Activated T-helper 9 cell treated with anti-CD3 and anti-CD28 coated beads, Interleukin-2, amount 50 U/mL, for 16 hours (primary cell): ENCODE results near the gene RNF20.
"Not testable (repeated sequence)": the region's sequence is repeated elsewhere in the genome, so short reads cannot be mapped to it uniquely, and the experiment has no call there.

ENCODE experiments used
- DNase-seq: peaks from one replicate; pipeline ENCODE4 v3.0.0-alpha.2; 2020; ENCODE audit warnings: low read depth

The RNF20 gene

DNA sequence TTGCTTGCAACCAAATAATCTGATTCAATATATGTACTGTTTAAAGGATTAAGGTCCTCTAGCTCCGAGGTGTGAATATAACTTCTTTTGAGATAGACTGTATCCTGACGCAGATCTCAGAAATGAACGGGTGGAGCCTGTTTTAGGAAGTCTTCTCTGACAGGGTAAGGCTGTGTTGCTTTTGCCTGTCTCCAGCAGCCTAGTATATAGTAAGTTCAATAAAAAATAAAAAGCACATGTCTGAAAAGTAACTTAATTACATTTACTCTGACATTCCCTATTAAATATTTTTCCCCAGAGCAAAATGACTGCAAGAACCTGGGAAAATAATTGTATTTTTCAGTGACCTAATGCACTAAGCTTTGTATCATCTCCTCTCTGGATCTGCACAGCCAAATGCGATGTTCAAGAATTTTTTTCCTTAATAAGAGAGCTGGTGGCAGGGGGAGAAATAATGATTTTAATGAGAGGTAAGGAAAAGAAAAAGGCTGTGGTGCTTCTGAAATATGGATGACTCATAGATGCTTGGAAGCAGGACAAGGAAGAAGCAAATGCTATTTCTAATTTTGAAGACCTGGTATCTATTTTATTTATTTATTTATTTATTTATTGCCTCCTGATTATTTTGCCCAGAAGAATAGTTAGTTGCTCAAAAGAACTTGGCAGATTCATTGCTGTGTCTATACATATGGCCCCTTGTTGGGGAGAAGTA is 53.8 kb downstream of the RNF20 start:
- no peak for DNase-seq

DNA sequence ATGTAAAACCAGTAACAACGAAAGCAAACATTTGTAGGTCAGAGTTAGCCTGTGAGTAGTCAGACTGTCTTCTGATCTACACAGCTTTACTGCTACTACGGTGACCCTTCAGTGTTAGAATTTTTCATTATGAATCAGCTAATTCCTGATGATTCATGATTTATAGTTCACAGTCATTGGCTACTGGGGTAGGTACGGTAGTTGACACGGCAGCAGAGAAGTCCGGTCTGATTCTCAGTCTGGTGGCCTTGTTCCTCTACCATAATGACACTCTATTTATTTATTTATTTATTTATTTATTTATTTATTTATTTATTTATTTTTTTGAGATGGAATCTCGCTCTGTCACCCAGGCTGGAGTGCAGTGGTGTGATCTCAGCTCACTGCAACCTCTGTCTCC is 56.4 kb downstream of the RNF20 start:
- DNase-seq: not testable (repeated sequence)

DNA sequence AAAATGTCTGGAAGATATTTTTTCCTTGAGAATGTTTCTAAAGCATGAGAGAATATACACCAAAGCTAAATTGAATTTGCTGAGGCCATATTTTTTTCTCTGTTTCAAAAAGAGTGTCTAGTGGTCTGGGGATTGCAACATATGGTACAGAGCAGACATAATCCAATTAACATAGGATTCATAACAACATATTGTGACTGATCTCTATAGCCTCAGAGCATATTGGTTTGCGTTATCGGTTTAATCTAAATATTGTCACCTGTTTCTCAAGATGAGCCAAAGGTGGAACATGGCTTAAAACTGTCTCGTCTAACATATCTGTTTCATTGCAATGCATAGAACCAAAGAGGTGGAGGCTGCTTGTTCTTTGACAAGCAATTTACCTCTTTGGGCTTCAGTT is 57.2 kb downstream of the RNF20 start:
- DNase-seq: no peak

DNA sequence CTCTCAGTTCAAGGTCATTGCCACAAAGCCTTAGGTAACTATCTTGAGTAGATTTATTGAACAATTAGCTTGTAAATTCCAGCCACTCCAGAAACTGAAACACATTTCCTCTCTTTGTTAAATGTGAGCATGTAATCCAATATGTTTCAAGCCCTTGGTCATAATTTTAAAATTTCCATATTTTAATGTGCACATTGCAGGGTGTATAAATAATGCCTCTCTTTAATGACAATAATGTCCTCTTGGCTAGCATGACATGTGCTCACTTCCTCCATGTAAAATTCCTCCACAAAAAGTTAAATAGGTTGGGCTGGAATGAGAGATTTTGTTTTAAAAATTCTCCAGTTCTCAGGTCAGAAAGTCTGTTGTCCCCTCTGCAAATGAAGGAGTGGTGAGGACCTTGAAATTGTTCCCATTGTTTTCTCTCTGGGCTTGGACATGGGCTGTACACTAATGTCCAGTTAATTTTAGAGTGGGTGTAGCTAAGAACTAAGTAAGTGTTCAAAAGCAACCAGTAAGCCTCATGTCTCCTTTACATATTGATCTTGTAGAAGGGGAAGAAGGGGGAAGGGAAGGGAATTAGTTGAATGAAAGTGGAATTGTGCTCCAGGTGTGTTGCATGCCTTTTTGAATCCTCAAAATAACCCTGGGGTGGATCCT is 58.3 kb downstream of the RNF20 start:
- DNase-seq: no peak

DNA sequence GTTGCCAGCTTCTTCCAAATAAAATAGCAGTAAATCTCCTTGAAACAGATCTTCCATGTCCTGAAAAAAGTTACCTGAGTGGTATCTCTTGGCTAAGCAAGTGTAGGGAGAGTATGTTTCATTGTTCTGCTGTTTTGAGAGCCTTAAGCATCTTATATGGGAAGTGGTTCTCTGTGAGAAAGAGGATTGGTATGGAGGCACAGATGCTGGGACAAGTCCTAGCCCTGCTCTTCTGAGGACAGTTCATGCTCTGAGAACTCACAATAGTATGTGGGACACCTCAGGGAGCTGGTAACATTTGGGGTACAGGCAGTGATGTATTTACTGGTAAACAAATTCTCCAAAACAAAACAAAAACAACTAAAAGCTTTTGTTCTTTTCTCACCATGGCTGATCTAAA is 59.1 kb downstream of the RNF20 start:
- no peak for DNase-seq

DNA sequence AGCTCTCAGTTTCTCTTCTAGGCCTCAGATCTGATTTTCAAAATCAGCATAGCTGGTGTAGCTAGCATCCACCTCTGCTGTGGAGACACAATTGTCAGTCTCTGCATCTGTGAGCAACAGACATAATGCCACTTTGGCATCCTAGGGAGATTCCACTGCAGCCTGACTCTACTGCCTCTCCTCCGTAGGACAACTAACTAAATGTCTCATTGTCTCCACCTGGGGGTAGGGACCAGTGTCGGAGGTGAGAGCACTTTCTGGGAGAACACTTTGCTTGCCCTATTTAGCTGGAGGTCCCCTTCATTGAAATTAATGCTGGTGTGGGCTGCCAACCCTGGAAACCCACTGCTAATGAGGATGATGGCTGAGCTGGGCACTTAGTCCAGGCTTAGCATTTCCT is 59.7 kb downstream of the RNF20 start:
- DNase-seq: no peak

DNA sequence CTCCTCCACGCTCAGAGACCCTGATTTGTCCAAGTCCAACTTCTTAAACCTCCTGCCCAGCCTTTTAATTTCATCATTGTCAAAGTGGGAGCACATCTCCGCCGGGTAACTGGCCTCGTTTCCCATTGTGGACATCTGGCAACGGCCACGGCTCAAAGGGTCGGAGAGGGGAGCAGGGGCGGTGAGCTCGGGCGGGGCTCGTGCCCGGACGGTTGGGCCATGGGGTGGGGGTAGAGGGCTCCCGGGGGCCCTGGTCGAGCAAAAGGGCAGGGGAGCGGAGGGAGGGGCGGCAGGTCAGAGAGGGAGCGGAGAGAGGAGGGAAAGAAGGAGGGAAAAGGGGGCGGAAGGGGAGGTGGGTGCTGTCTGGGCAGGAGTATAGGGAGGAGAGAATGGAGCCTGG is 61.1 kb downstream of the RNF20 start, which contains the start of gene PPP3R2:
TSS of gene PPP3R2 (minus strand) at position 174 of the 400 bp plus-strand sequence. CDS start at position 126, 48 bp downstream.
- no peak for DNase-seq

DNA sequence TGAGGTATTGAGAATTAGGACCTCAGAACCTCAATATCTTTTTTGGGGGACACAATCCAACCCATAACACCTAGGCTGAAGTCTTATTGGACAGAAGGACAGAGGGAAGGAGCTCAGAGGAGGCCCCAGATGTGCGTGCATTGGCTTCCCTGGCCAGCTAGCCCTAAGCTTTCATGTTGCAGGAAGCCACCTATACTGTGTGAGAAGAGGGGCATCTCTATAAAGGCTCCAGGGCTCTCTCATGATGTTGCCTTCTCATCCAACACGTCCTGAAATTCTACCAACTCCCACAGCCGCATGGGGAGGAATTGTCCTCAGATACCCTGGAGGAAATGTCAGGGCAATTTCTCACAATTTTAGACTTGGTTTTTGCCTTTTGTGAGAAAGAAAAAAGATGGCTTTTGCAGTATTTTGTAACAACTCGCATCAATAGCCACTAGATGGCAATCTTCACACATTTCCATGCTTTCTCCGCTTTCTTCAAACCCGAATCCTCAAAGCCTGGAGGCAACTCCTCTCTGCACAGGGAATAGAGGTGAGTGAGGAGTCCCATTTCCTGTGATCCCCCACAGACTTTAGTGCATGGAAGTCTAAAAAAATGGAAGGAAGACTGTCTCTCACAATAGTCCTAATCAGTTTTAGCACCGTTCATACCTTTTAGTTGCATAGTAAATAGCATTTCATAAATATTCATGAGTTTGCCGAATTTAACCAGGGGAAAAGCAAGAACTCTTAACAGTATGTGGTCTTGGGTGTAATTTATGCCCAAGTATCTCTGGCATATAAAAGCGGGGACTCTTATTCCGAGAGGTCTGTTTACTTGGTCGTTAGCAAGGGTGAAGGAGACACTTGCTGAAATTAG is 68.5 kb downstream of the RNF20 start:
- DNase-seq: no peak

DNA sequence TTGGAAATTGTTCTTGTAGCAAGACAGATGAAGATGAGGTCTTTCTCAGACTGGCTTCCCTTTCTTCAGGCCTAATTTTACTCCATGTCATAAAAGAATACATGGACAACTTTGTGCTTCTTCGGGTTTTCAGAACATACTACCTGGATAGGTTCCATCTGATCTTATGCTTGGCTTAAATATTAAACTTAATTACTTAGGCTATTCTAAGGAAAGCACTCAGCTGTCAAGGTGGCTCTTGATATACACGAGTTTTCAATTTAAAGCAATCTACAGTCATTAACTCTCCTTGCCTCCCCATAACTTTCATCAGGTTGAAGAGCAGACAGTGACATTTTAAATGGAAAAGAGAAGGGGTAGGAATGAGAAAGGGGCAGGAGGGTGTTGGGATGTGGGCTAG is 70.6 kb downstream of the RNF20 start:
- DNase-seq: no peak

DNA sequence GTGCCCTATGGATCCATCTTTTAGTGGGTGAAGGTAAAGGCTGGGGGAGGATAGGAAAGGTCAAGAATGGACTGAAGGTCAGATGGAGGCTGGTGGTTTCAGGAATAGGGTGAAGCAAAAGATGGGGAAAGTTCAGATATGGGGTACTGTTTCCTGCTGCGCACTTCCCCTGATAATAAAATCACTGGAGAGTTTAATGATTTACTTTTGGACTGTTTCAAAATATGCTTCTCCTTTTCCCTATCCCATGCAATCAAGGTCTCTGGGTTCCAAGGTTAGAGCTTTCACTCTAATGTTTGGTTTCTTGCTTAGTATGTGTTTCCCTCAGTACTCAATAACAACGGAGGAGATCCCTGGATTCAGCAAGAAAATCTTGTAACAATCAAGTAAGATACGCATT is 71.9 kb downstream of the RNF20 start:
- no peak for DNase-seq
